ENCODE results near the gene SPTB. TPM values are rescaled to one million over a fixed set of nuclear protein-coding genes. Genes with fewer than 3 reads are reported as not detected.
A peak's percentile ranks its signal among the peaks of the same experiment; 100 is the strongest.

SPTB gene
- total RNA-seq, 1 donor from 2014 or later: 1.8 TPM

DNA sequence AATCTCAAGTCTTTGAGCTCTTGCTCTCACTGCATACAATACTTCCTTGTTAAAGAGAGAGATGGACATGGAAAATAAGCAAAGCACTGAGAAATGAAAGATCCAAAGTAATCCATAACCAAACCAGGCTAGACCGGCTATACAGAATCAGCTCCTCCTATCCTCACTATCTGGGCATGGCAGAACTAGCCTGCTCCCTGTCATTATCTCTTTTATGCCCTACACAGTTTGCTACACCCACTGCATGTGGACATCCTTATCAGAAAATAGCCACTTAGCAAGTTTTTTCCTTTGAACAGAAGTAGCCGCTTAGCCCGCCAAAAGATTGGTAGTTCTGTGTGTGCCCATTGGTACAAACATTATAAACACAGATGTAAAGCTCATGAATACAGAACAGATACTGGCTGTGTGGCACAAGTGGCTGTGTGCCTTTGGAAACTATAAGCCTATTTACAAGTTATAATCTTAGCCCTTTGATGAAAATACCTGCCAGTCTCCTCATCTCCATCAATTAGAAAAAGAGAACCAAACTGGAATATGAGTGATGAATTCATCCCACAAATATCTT lies 34.7 kb downstream of the SPTB start:
- no peak for DNase-seq (ENCODE audit: low read depth)
- H3K4me3 ChIP-seq (ENCODE audit: low read depth, low read length): no peak overlapping the region
- TF ChIP-seq, protein P1, sequence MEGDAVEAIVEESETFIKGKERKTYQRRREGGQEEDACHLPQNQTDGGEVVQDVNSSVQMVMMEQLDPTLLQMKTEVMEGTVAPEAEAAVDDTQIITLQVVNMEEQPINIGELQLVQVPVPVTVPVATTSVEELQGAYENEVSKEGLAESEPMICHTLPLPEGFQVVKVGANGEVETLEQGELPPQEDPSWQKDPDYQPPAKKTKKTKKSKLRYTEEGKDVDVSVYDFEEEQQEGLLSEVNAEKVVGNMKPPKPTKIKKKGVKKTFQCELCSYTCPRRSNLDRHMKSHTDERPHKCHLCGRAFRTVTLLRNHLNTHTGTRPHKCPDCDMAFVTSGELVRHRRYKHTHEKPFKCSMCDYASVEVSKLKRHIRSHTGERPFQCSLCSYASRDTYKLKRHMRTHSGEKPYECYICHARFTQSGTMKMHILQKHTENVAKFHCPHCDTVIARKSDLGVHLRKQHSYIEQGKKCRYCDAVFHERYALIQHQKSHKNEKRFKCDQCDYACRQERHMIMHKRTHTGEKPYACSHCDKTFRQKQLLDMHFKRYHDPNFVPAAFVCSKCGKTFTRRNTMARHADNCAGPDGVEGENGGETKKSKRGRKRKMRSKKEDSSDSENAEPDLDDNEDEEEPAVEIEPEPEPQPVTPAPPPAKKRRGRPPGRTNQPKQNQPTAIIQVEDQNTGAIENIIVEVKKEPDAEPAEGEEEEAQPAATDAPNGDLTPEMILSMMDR (conservative IDR thresholded peaks at IDR 0.05; ENCODE audit: low read depth, low read length): no peak

DNA sequence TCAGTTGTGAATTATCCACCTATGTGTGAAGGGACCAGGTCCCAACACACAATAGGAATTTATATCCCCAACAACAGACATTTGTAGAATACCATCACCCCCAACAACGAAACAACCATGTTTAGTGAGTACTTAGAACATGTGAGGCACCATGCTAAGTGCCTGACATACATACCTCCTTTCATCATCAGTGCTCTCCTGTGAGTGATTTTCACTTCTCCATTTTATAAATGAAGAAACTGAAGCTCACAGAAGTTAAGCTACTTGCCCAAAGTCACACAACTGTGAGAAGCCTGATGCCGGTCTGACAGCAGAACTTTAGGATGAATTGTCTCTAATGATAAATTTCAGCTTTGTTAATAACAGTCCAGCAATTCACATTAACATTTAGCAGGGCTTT lies 35.4 kb downstream of the SPTB start:
- TF ChIP-seq, protein P1 (conservative IDR thresholded peaks at IDR 0.05; ENCODE audit: low read depth, low read length): no peak
- H3K4me3 ChIP-seq (ENCODE audit: low read depth, low read length): no peak overlapping the region

DNA sequence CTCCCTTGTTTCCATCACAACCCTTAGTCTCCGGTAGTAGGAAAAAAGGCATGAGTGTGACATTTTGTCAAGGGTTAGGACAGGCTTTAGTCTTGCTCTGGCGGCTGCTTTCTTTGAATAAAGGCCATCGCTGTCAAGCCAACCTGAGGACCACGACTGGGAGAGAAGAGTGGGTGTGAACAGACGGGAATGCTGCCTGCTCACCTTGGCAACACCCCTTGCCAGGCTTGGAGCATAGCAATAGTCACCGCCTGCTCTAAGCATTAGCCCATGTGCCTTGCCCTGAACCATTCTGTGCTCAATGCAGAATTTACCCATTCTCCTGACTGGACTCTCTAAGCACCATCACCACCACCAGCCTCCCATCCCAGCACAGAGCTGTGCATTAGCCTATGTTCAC lies 36.2 kb downstream of the SPTB start:
- H3K4me3 ChIP-seq (ENCODE audit: low read depth, low read length): no peak overlapping the region
- TF ChIP-seq, protein P1 (conservative IDR thresholded peaks at IDR 0.05; ENCODE audit: low read depth, low read length): no peak
- DNase-seq (ENCODE audit: low read depth): no peak

More for the DNA sequence above, 35.4 kb downstream of the SPTB start:
- no peak for DNase-seq (ENCODE audit: low read depth)

DNA sequence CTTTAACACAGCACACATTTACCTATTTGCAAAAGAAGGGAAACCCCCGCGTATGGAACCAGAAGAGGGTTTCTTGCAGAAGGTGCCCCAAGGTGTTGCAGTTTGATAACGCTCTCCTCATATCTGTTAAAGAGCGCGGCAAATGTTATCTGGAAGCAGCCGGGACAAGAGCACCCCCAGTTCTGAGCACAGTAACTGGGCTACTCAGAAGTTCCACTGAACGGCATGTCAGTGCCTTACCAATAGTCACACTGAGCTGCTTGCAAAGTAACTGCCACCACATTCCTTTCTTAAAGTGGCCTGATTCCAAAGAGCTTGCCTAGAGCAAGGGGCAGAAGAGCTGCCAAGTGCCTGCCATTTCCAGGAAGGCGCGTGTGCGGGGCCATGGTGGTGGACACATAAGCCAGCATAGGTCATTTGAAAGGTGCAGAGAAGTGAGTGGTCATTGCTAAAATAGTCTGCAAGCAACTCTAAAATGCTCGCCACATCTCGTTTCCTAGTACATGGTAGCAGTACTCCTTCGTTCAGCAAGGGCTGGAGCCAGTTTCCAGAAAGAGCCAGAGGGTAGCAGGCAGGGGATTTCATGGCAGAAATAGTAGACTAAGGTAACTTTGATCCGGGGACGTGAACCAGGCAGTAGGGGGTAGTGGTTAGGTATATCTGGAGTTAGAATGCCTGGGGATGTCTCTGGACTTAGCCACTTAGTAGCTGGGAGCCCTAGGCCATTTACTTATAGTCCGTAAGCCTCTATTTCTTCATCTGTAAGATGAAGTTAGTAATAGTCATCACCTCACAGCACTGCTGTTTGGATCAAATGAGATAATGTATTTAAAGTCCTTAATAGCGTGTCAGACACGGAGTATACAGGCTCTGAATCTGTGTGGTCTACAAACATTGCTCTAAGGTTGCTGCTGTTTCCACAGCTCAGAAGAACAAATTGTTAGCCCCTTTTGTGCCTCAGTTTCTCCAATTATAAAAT lies 37.6 kb downstream of the SPTB start:
- no peak for DNase-seq (ENCODE audit: low read depth)
- no peak overlapping the region for H3K4me3 ChIP-seq (ENCODE audit: low read depth, low read length)
- TF ChIP-seq, protein P1 (conservative IDR thresholded peaks at IDR 0.05; ENCODE audit: low read depth, low read length): no peak

DNA sequence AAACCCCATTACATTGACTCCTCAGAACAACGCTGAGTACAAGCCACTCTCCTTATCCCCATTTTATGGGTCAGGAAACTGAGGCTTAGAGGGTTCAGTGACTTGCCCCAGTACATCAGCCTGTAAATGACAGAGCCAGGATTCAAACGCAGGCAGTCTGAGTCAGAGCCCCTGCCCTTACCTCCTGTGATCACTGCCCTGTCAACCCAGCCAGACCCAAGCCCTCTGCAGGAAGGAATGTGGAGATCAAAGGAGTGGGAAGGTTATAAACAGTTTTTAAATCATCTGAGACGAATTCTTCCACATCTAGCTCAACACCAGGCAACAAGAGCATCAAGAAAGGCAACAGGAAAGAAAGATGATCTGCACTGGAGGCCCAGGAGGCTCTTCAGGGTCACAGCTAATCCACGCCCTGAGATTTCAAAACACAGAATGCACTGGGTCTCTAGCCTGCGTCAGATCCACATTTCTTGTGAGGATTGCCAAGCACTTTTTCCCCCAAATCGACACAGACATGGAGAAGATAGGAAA lies 38.5 kb downstream of the SPTB start:
- peak; percentile 32 for DNase-seq (ENCODE audit: low read depth)
- no peak overlapping the region for H3K4me3 ChIP-seq (ENCODE audit: low read depth, low read length)

DNA sequence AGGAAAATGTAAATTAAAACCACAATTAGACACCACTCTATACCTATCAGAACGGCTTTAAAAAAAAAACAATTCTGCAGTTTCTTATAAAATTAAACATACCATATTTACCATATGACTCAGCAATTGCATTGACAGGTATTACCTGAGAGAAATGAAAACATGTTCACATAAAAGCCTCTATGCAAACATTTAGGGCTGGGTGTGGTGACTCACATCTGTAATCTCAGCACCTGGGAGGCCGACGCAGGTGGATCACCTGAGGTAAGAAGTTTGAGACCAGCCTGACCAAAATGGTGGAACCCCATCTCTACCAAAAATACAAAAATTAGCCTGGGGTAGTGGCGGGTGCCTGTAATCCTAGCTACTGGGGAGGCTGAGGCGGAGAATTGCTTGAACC lies 41.1 kb downstream of the SPTB start:
- H3K4me3 ChIP-seq (ENCODE audit: low read depth, low read length): no peak overlapping the region
- DNase-seq (ENCODE audit: low read depth): no peak
- TF ChIP-seq, protein P1 (conservative IDR thresholded peaks at IDR 0.05; ENCODE audit: low read depth, low read length): no peak

More for the DNA sequence above, 38.5 kb downstream of the SPTB start:
- TF ChIP-seq, protein P1 (conservative IDR thresholded peaks at IDR 0.05; ENCODE audit: low read depth, low read length): peak; percentile 74
